GM06990 (cell line): ENCODE results near the gene PLA2G12A.

Experiments used
- DNase-seq: peaks from one replicate; pipeline ENCODE4 v3.0.0-alpha.2; 2011; ENCODE audit not compliant: insufficient read length; ENCODE audit errors: extremely low read depth
- H3K27me3 ChIP-seq: replicated peaks from 2 replicates; pipeline ENCODE4 v1.6.0; 2011; ENCODE audit warnings: low read length; ENCODE audit not compliant: control insufficient read depth, insufficient read depth
- H3K36me3 ChIP-seq: 2 replicates; pipeline ENCODE4 v1.5.1; 2011; ENCODE audit warnings: low read length; ENCODE audit not compliant: control insufficient read depth, insufficient read depth
- H3K4me3 ChIP-seq: replicated peaks from 2 replicates; pipeline ENCODE4 v1.5.1; 2011; ENCODE audit warnings: low read depth, mild to moderate bottlenecking, control low read depth, low read length
- TF ChIP-seq, protein P1 (sequence below): IDR thresholded peaks from 2 replicates; pipeline ENCODE4 v1.5.1; 2011; ENCODE audit warnings: low read length, control low read depth, mild to moderate bottlenecking, inconsistent platforms; ENCODE audit not compliant: insufficient read depth, poor library complexity, severe bottlenecking

PLA2G12A gene

DNA sequence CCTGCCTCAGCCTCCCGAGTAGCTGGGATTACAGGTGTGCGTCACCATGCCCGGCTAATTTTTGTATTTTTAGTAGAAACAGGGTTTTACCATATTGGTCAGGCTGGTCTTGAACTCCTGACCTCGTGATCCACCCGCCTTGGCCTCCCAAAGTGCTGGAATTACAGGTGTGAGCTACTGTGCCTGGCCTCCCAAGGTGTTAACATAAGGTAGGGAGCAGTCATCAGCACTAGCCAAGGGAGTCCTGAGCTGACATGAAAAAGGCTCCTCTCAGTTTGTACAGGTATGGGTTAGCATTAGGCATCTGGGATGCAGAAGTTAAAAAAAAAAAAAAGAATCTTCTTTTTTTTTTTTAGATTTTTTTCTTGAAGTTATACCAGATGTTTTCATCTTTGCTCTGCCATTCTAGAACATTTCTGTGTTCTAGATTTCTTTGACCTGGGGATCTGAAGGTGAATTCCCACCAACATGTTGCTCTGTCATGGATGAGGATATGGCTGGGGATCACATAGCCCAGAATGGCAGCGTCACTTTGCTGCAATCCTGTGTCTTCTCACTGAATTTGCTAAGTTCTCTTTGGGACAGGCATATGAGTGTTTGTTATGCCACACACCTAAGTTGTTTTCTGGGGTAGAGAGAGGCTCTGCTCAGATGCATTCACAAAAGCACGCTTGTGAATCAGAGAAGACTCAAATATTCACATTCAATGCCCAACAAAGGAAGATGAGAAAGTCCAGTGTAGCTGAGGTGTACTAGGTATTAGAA is 24.4 kb upstream of the PLA2G12A start:
- TF ChIP-seq, protein P1, sequence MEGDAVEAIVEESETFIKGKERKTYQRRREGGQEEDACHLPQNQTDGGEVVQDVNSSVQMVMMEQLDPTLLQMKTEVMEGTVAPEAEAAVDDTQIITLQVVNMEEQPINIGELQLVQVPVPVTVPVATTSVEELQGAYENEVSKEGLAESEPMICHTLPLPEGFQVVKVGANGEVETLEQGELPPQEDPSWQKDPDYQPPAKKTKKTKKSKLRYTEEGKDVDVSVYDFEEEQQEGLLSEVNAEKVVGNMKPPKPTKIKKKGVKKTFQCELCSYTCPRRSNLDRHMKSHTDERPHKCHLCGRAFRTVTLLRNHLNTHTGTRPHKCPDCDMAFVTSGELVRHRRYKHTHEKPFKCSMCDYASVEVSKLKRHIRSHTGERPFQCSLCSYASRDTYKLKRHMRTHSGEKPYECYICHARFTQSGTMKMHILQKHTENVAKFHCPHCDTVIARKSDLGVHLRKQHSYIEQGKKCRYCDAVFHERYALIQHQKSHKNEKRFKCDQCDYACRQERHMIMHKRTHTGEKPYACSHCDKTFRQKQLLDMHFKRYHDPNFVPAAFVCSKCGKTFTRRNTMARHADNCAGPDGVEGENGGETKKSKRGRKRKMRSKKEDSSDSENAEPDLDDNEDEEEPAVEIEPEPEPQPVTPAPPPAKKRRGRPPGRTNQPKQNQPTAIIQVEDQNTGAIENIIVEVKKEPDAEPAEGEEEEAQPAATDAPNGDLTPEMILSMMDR: no peak

GRCh38 chr4:109752525-109752924 is 22.7 kb upstream of the PLA2G12A start:
- H3K36me3 ChIP-seq: no peaks in the 10 kb centered on the region
- DNase-seq: no peak
- H3K4me3 ChIP-seq: no peak overlapping the region
- no peaks in the 10 kb centered on the region for H3K27me3 ChIP-seq
- TF ChIP-seq, protein P1: no peak

More for the DNA sequence above, 24.4 kb upstream of the PLA2G12A start:
- Histone ChIP-seq H3K27me3 (no peaks in the 10 kb centered on the region), H3K36me3 (no peaks in the 10 kb centered on the region), H3K4me3 (no peak overlapping the region)
- no peak for DNase-seq

GRCh38 chr4:109751852-109752251 is 22.0 kb upstream of the PLA2G12A start:
- no peaks in the 10 kb centered on the region for H3K36me3 ChIP-seq
- H3K27me3 ChIP-seq: no peaks in the 10 kb centered on the region
- H3K4me3 ChIP-seq: no peak overlapping the region
- DNase-seq: no peak
- TF ChIP-seq, protein P1: no peak

GRCh38 chr4:109750652-109751244 is 20.9 kb upstream of the PLA2G12A start:
- H3K4me3 ChIP-seq: no peak overlapping the region
- TF ChIP-seq, protein P1: no peak

GRCh38 chr4:109749388-109750082 is 19.7 kb upstream of the PLA2G12A start:
- Histone ChIP-seq H3K27me3 (no peaks in the 10 kb centered on the region), H3K4me3 (no peak overlapping the region), H3K36me3 (no peaks in the 10 kb centered on the region)
- TF ChIP-seq, protein P1: no peak
- DNase-seq: no peak

More at GRCh38 chr4:109750652-109751244, 20.9 kb upstream of the PLA2G12A start:
- Histone ChIP-seq H3K27me3 (no peaks in the 10 kb centered on the region), H3K36me3 (no peaks in the 10 kb centered on the region)
- no peak for DNase-seq
